G401 (cell line): ENCODE data around the gene ODC1. TPM values are rescaled to one million over a fixed set of nuclear protein-coding genes. Genes with fewer than 3 reads are reported as not detected.

Source experiments
- DNase-seq: peaks from one replicate; pipeline ENCODE4 v3.0.0-alpha.2; 2015; ENCODE audit warnings: low spot score
- in situ Hi-C: cut with HindIII; loops from 2 replicates; pipeline ENCODE4 v1.10.0; 2016; ENCODE audit warnings: low sequenced_read_pairs, mixed read lengths
- total RNA-seq: library from RNA; depleted of rRNA; stranded (reverse); fragments of >200 nt; shearing (Covaris generic); gene quantifications from 2 replicates; pipeline ENCODE4 v1.2.3, GENCODE V29; 2014

The ODC1 gene
- total RNA-seq, 1 experiment from 2014 or later = 382 TPM

- no peak for DNase-seq
- in situ Hi-C loops = no loop called here
These were observed 32.3 kb upstream of the ODC1 start for GRCh38 chr2:10480359-10480949.

GRCh38 chr2:10478916-10479315, 30.8 kb upstream of the ODC1 start:
- in situ Hi-C loops = no loop called here
- DNase-seq = no peak

GRCh38 chr2:10478298-10478625, 30.1 kb upstream of the ODC1 start:
- in situ Hi-C loops = no loop called here
- no peak for DNase-seq

GRCh38 chr2:10477443-10478297, 29.5 kb upstream of the ODC1 start:
- DNase-seq = no peak

GRCh38 chr2:10476723-10477442, 28.8 kb upstream of the ODC1 start:
- DNase-seq = no peak
- in situ Hi-C loops = no loop called here

More at GRCh38 chr2:10477443-10478297, 29.5 kb upstream of the ODC1 start:
- in situ Hi-C loops = no loop called here

- in situ Hi-C loops = no loop called here
These were observed 27.9 kb upstream of the ODC1 start for GRCh38 chr2:10475811-10476660.

GRCh38 chr2:10475221-10475722, 27.1 kb upstream of the ODC1 start:
- no peak for DNase-seq
- in situ Hi-C loops = no loop called here

More at GRCh38 chr2:10475811-10476660, 27.9 kb upstream of the ODC1 start:
- no peak for DNase-seq

GRCh38 chr2:10473121-10473756, 25.1 kb upstream of the ODC1 start:
- no peak for DNase-seq
- in situ Hi-C loops = no loop called here

GRCh38 chr2:10471955-10472354, 23.8 kb upstream of the ODC1 start:
- no peak for DNase-seq
- in situ Hi-C loops = no loop called here

GRCh38 chr2:10471046-10471571, 23.0 kb upstream of the ODC1 start:
- in situ Hi-C loops = no loop called here
- no peak for DNase-seq

GRCh38 chr2:10469955-10470608, 22.0 kb upstream of the ODC1 start:
- no peak for DNase-seq
- in situ Hi-C loops = no loop called here

GRCh38 chr2:10469301-10469700, 21.2 kb upstream of the ODC1 start:
- no peak for DNase-seq

GRCh38 chr2:10467401-10467800, 19.3 kb upstream of the ODC1 start:
- in situ Hi-C loops = no loop called here
- no peak for DNase-seq

More at GRCh38 chr2:10469301-10469700, 21.2 kb upstream of the ODC1 start:
- in situ Hi-C loops = no loop called here

- in situ Hi-C loops = no loop called here
- DNase-seq = no peak
These were observed 18.7 kb upstream of the ODC1 start for GRCh38 chr2:10466801-10467200.

GRCh38 chr2:10465910-10466309, 17.8 kb upstream of the ODC1 start:
- in situ Hi-C loops = no loop called here
- DNase-seq = no peak

GRCh38 chr2:10462178-10463083, 14.3 kb upstream of the ODC1 start:
- no peak for DNase-seq
- in situ Hi-C loops = no loop called here

- DNase-seq = no peak
- in situ Hi-C loops = no loop called here
These were observed 12.3 kb upstream of the ODC1 start for GRCh38 chr2:10460366-10460796.
